Naive thymus-derived CD4-positive, alpha-beta T cell (primary cell): ENCODE measurements around the gene CUL4A. TPM values are rescaled to one million over a fixed set of nuclear protein-coding genes. Genes with fewer than 3 reads are reported as not detected.

Source experiments
- ATAC-seq: fragments of 150-1000 bp; cut with Tn5 transposase; 2 replicates; pipeline ENCODE4 v1.10.0; 2021; ENCODE audit warnings: mild to moderate bottlenecking, moderate library complexity
- CTCF ChIA-PET: fragments of 350-600 bp; sonication (Branson Sonifier 250); formaldehyde crosslinking; loops from one replicate; lab custom pipeline; 2021; ENCODE audit warnings: antibody characterized with exemption; lab: Charles Lee
- POLR2A ChIA-PET: fragments of 350-600 bp; sonication (Branson Sonifier 250); formaldehyde crosslinking; loops from one replicate; lab custom pipeline; 2021; ENCODE audit warnings: antibody characterized with exemption, inconsistent platforms; lab: Charles Lee
- DNase-seq, 9 donors: peaks; one replicate each; pipeline versions ENCODE4 v3.0.0 to v3.0.0-alpha.2; 2020 to 2022; ENCODE audit warnings: mixed read lengths in 1 of 9
- H3K27ac ChIP-seq: one replicate; pipeline ENCODE4 v1.7.0; 2013; ENCODE audit warnings: mild to moderate bottlenecking, low read depth, low read length, moderate library complexity
- H3K27me3 ChIP-seq, 2 donors: one replicate each; pipeline ENCODE4 v1.7.0; 2013; ENCODE audit warnings: low read length in 2 of 2, mild to moderate bottlenecking in 2 of 2, moderate library complexity in 2 of 2; ENCODE audit not compliant: control insufficient read depth in 2 of 2, insufficient read depth in 2 of 2
- H3K36me3 ChIP-seq, 3 experiments: 1 replicate in 2 of 3; 2 replicates in 1 of 3; pipeline ENCODE4 v1.7.0; 2013; ENCODE audit warnings: low read length in 3 of 3, mild to moderate bottlenecking in 3 of 3, moderate library complexity in 1 of 3; ENCODE audit not compliant: insufficient read depth in 3 of 3, control insufficient read depth in 2 of 3
- H3K4me1 ChIP-seq, 2 donors: one replicate each; pipeline ENCODE4 v1.7.0; 2013; ENCODE audit warnings: low read length in 2 of 2, mild to moderate bottlenecking in 2 of 2, moderate library complexity in 1 of 2; ENCODE audit not compliant: control insufficient read depth in 2 of 2, insufficient read depth in 2 of 2
- H3K4me3 ChIP-seq: 2 replicates; pipeline ENCODE4 v1.7.0; 2013; ENCODE audit warnings: mild to moderate bottlenecking, low read length
- H3K9me3 ChIP-seq, 3 experiments: 1 replicate in 2 of 3; 2 replicates in 1 of 3; pipeline ENCODE4 v1.7.0; 2013; ENCODE audit warnings: low read length in 3 of 3; ENCODE audit not compliant: control insufficient read depth in 2 of 3
- H3K27ac Mint-ChIP-seq, 9 donors: one replicate each; pipeline ENCODE4 v1.8.0; 2020 to 2022; ENCODE audit warnings: mixed read lengths in 9 of 9, mild to moderate bottlenecking in 8 of 9, moderate library complexity in 5 of 9, inconsistent platforms in 2 of 9
- H3K27me3 Mint-ChIP-seq, 5 donors: one replicate each; pipeline ENCODE4 v1.8.0; 2021 to 2022; ENCODE audit warnings: mixed read lengths in 5 of 5, mild to moderate bottlenecking in 1 of 5
- H3K36me3 Mint-ChIP-seq, 5 donors: one replicate each; pipeline ENCODE4 v1.8.0; 2020 to 2022; ENCODE audit warnings: mixed read lengths in 5 of 5, mild to moderate bottlenecking in 3 of 5, inconsistent platforms in 1 of 5
- H3K4me1 Mint-ChIP-seq, 7 donors: one replicate each; pipeline ENCODE4 v1.8.0; 2020 to 2022; ENCODE audit warnings: mixed read lengths in 7 of 7, mild to moderate bottlenecking in 3 of 7, inconsistent platforms in 1 of 7
- H3K4me3 Mint-ChIP-seq, 10 donors: one replicate each; pipeline ENCODE4 v1.8.0; 2020 to 2022; ENCODE audit warnings: mild to moderate bottlenecking in 10 of 10, mixed read lengths in 10 of 10, moderate library complexity in 6 of 10, inconsistent platforms in 2 of 10
- H3K9me3 Mint-ChIP-seq, 11 donors: one replicate each; pipeline ENCODE4 v1.8.0; 2020 to 2022; ENCODE audit warnings: mixed read lengths in 11 of 11, mild to moderate bottlenecking in 4 of 11, inconsistent platforms in 1 of 11, moderate library complexity in 1 of 11
- intact Hi-C, 2 donors: fragments of 100-400 bp; cut with micrococcal nuclease; formaldehyde crosslinking; loops; one replicate each; pipeline ENCODE4 v1.15.1; 2023
- polyA plus RNA-seq, 2 donors: library from polyadenylated mRNA; unstranded; fragments of 300-500 nt; fragmentation: Illumina TruSeq; gene quantifications; one replicate each; pipeline ENCODE4 v1.2.3, GENCODE V29; 2021
- total RNA-seq, 6 experiments: library from RNA in 5 of 6; stranded (reverse) in 5 of 6; gene quantifications; 1 replicate in 5 of 6; 2 replicates in 1 of 6; pipeline ENCODE4 v1.2.3 and lab custom pipeline; 2021 to 2026

Gene CUL4A
- total and polyA plus RNA-seq, 7 experiments from 2014 or later, result 35.0 to 94.7 (median 77.5) TPM

DNA sequence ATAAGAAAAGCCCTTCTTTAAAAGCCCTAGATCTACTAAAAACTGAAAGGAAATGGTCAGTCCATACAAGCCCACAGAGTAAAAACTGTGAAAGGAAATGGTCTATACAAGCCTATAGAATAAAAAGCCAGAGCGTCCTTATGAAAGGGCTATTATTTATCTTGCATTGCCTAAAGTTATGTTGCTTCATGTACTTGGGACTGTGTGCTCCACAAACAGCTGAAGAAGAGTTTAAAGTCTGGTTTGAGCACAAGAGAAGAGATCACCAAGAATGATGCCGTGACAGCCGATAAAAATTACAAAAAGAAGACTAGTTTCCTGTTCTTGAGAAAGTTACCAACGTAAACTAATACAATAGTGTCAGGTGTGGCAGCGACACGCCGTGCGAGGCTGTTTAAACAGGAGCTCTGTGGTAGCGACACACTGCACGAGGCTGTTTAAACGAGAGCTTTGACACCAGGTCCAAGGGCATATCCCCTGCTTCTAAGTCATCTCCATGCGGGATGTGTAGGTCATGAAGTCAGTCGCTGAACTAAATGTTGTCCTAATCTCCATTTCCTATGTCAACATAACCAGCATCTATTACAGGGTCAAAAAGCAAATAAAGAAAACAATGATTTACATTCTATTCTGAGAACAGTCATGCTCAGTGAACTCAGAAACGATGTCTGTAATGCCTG, 25.8 kb upstream of the CUL4A start:
- H3K36me3 ChIP-seq, result peaks cover 13 to 59% (median 16%) of the 10 kb centered on the region in 3 experiments
- H3K4me1 ChIP-seq, result peaks cover 6 to 69% of the 10 kb centered on the region in 2 donors
- Mint-ChIP-seq H3K36me3 (peaks cover 12 to 59% (median 41%) of the 10 kb centered on the region in 5 donors), H3K27me3 (no peaks in the 10 kb centered on the region), H3K4me3 (peak overlapping the region in 2 of 10 donors; percentile 42 to 52), H3K27ac (peak overlapping the region in 5 of 9 donors; percentile 23 to 84 (median 82)), H3K9me3 (no peaks in the 10 kb centered on the region), H3K4me1 (peaks cover 13 to 70% (median 14%) of the 10 kb centered on the region in 7 donors)
- no peak overlapping the region for H3K4me3 ChIP-seq
- DNase-seq (no peak), ATAC-seq (no peak)
- ChIA-PET POLR2A (interaction anchor here (0.7 to 2.9 kb wide), 5 partner anchors 9 to 26 kb away, joined by 4 to 23 read pairs (median 4); partner anchors contain the start of genes CUL4A and PCID2), CTCF (no interaction called here)
- H3K9me3 ChIP-seq, result no peaks in the 10 kb centered on the region
- no peak overlapping the region for H3K27ac ChIP-seq
- intact Hi-C loops, result no loop called here
- no peaks in the 10 kb centered on the region for H3K27me3 ChIP-seq

- H3K27ac Mint-ChIP-seq, result peak overlapping the region; percentile 68 to 94 (median 88)
- Histone ChIP-seq H3K36me3 (peaks cover 4 to 53% (median 13%) of the 10 kb centered on the region in 3 experiments), H3K27ac (peak overlapping the region; percentile 12), H3K4me3 (peak overlapping the region; percentile 3), H3K4me1 (peaks cover 6 to 57% of the 10 kb centered on the region in 2 donors), H3K27me3 (no peaks in the 10 kb centered on the region), H3K9me3 (no peaks in the 10 kb centered on the region)
- H3K9me3 Mint-ChIP-seq, result no peaks in the 10 kb centered on the region
- POLR2A ChIA-PET, result interaction anchor here (0.6 to 2.9 kb wide), 7 partner anchors 10 to 29 kb away, joined by 3 to 23 read pairs (median 4); partner anchors contain the start of genes CUL4A and PCID2
- peak overlapping the region; percentile 22 to 90 (median 70) for H3K4me3 Mint-ChIP-seq
- peaks cover 12 to 59% (median 44%) of the 10 kb centered on the region in 5 donors for H3K36me3 Mint-ChIP-seq
- intact Hi-C loops, result no loop called here
- H3K4me1 Mint-ChIP-seq, result peaks cover 13 to 63% (median 14%) of the 10 kb centered on the region in 7 donors
- CTCF ChIA-PET, result no interaction called here
- no peaks in the 10 kb centered on the region for H3K27me3 Mint-ChIP-seq
- ATAC-seq, result peak; percentile 36
- peak in 1 of 9 donors; percentile 16 for DNase-seq
Measured at GRCh38 chr13:113184568-113185440, 24.6 kb upstream of the CUL4A start.

DNA sequence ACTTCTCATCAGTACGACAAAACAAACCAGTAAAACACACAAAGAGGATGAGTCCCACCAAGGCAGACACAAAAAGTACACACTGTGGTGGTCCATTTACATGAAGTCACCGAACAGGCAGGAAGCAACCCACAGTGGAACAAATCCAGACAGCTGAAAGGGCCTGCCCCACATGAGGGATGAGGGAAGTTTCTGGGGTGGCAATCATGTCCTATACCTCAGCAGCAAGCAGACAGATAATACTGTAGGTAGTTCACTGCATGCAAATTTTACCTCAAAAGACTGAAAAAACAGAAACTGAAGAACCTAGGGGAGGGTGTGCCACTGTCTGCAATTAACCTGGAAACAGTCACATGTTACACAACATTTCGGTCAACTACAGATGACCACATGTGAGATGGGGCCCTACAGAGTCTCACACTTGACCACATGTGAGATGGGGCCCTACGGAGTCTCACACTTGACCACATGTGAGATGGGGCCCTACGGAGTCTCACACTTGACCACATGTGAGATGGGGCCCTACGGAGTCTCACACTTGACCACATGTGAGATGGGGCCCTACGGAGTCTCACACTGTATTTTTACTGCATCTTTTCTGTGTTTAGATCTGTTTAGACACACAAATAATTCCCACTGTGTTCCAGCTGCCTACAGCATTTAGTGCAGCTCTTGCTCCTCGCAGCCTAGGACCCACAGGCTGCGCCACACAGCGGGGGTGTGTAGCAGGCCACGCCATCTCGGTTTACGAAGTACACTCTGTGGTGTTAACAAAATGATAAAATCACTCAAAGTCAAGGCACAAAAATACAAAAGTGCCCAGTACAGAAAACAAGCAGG, 23.1 kb upstream of the CUL4A start:
- CTCF ChIA-PET, result interaction anchor here (0.7 kb wide), 1 partner anchor 87 kb away, joined by 3 read pairs; no protein-coding TSS in a partner anchor
- H3K9me3 Mint-ChIP-seq, result no peaks in the 10 kb centered on the region
- POLR2A ChIA-PET, result interaction anchor here (1.3 to 2.9 kb wide), 4 partner anchors 17 to 23 kb away, joined by 4 to 23 read pairs (median 8); partner anchors contain the start of genes CUL4A and PCID2
- Histone ChIP-seq H3K36me3 (peaks cover 5 to 47% (median 9%) of the 10 kb centered on the region in 3 experiments), H3K27me3 (no peaks in the 10 kb centered on the region), H3K27ac (no peak overlapping the region), H3K4me3 (no peak overlapping the region), H3K9me3 (no peaks in the 10 kb centered on the region), H3K4me1 (peaks cover 6 to 49% of the 10 kb centered on the region in 2 donors)
- peaks cover 12 to 55% (median 37%) of the 10 kb centered on the region in 5 donors for H3K36me3 Mint-ChIP-seq
- peak overlapping the region in 5 of 10 donors; percentile 10 to 59 (median 57) for H3K4me3 Mint-ChIP-seq
- H3K4me1 Mint-ChIP-seq, result peaks cover 13 to 49% (median 14%) of the 10 kb centered on the region in 7 donors
- no peaks in the 10 kb centered on the region for H3K27me3 Mint-ChIP-seq
- DNase-seq, result no peak
- intact Hi-C loops, result no loop called here
- H3K27ac Mint-ChIP-seq, result peak overlapping the region in 8 of 9 donors; percentile 40 to 94 (median 80)
- ATAC-seq, result peak; percentile 62

DNA sequence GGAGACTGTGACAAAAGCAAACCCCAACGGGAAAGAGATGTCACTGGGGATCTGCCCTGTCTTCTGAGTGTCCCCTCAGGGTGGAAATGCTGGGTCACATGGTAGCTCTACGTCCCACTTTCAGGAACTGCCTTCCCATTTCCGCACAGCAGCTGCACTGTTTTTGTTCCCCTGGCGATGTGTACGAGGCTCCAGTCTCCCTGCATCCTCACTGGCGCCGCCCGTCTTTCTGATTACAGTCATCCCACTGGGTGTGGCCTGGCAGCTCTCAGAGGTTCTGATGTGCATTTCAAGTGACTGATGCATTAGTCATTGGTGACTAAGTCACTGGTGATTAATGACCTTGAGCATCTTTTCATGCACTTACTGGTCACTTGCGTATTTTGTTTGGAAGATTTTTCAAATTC, 22.1 kb upstream of the CUL4A start:
- Histone ChIP-seq H3K4me3 (no peak overlapping the region), H3K36me3 (peaks cover 5 to 42% (median 9%) of the 10 kb centered on the region in 3 experiments), H3K27me3 (no peaks in the 10 kb centered on the region), H3K4me1 (peaks cover 6 to 46% of the 10 kb centered on the region in 2 donors), H3K27ac (no peak overlapping the region), H3K9me3 (no peaks in the 10 kb centered on the region)
- CTCF ChIA-PET, result interaction anchor here (0.5 kb wide), 1 partner anchor 201 kb away, joined by 3 read pairs; no protein-coding TSS in a partner anchor
- Mint-ChIP-seq H3K27ac (peak overlapping the region in 4 of 9 donors; percentile 28 to 94 (median 56)), H3K4me1 (peaks cover 13 to 42% (median 14%) of the 10 kb centered on the region in 7 donors), H3K27me3 (no peaks in the 10 kb centered on the region), H3K4me3 (peak overlapping the region in 2 of 10 donors; percentile 27 to 63), H3K9me3 (no peaks in the 10 kb centered on the region), H3K36me3 (peaks cover 12 to 53% (median 35%) of the 10 kb centered on the region in 5 donors)
- DNase-seq, result no peak
- peak; percentile 59 for ATAC-seq
- intact Hi-C loops, result no loop called here
- POLR2A ChIA-PET, result interaction anchor here (1.6 to 1.8 kb wide), 2 partner anchors 20 to 22 kb away, joined by 6 to 9 read pairs; partner anchors contain the start of genes CUL4A and PCID2

- no peak for DNase-seq
- Mint-ChIP-seq H3K27ac (peak overlapping the region in 3 of 9 donors; percentile 20 to 94 (median 52)), H3K4me1 (peaks cover 13 to 39% (median 14%) of the 10 kb centered on the region in 7 donors), H3K4me3 (no peak overlapping the region), H3K36me3 (peaks cover 12 to 51% (median 34%) of the 10 kb centered on the region in 5 donors), H3K9me3 (no peaks in the 10 kb centered on the region), H3K27me3 (no peaks in the 10 kb centered on the region)
- no peak overlapping the region for H3K27ac ChIP-seq
- H3K4me3 ChIP-seq, result no peak overlapping the region
- H3K9me3 ChIP-seq, result no peaks in the 10 kb centered on the region
- no peaks in the 10 kb centered on the region for H3K27me3 ChIP-seq
- peaks cover 6 to 43% of the 10 kb centered on the region in 2 donors for H3K4me1 ChIP-seq
- ChIA-PET CTCF (interaction anchor here (0.5 kb wide), 1 partner anchor 201 kb away, joined by 3 read pairs; no protein-coding TSS in a partner anchor), POLR2A (interaction anchor here (0.6 to 1.8 kb wide), 3 partner anchors 9 to 65 kb away, joined by 3 to 6 read pairs (median 3); no protein-coding TSS in a partner anchor)
- H3K36me3 ChIP-seq, result peaks cover 5 to 47% (median 7%) of the 10 kb centered on the region in 3 experiments
- no peak for ATAC-seq
- intact Hi-C loops, result no loop called here
Measured at GRCh38 chr13:113187883-113188665, 21.3 kb upstream of the CUL4A start.
